K562 (cell line): ENCODE results near the gene SHISA3.

Experiments used
- CEBPB ChIP-seq: fragments of 450-650 bp; IDR thresholded peaks from 2 replicates; pipeline ENCODE4 v1.6.1; 2016; ENCODE audit warnings: missing genetic modification characterization, missing compliant biosample characterization
- MAZ ChIP-seq, 2 experiments: fragments of 450-650 bp in 1 of 2; sonication (generic) in 1 of 2; formaldehyde crosslinking; IDR thresholded peaks in 1 of 2; conservative IDR thresholded peaks in 1 of 2; 2 replicates each; pipeline versions ENCODE4 v1.4.0 to v1.5.0; 2020; ENCODE audit warnings: mild to moderate bottlenecking in 1 of 2, missing genetic modification reagents in 1 of 2
- POLR2AphosphoS5 ChIP-seq: IDR thresholded peaks from 2 replicates; pipeline ENCODE4 v1.6.1; 2011; ENCODE audit warnings: mild to moderate bottlenecking, low read depth, low read length, moderate library complexity; ENCODE audit not compliant: control insufficient read depth, insufficient read depth
- STAT5B ChIP-seq: fragments of 250-450 bp; sonication (Bioruptor Pico); IDR thresholded peaks from 2 replicates; pipeline ENCODE4 v1.8.0; 2021; ENCODE audit warnings: mild to moderate bottlenecking, inconsistent platforms
- ZNF232 ChIP-seq: sonication (generic); formaldehyde crosslinking; IDR thresholded peaks from 2 replicates; pipeline ENCODE4 v1.8.0; 2022; ENCODE audit warnings: mild to moderate bottlenecking, missing genetic modification reagents
- TF ChIP-seq, protein P1 (sequence below), 2 experiments: fragments of 450-650 bp; formaldehyde crosslinking in 1 of 2; IDR thresholded peaks; 2 replicates each; pipeline versions ENCODE4 v1.4.0 to v1.6.1; 2014 to 2020; ENCODE audit warnings: mild to moderate bottlenecking in 2 of 2, borderline replicate concordance in 1 of 2, low read depth in 1 of 2
- TF ChIP-seq, protein P2 (sequence below): sonication (generic); formaldehyde crosslinking; IDR thresholded peaks from 2 replicates; pipeline ENCODE4 v1.8.1; 2023; ENCODE audit warnings: mild to moderate bottlenecking, missing genetic modification reagents

DNA sequence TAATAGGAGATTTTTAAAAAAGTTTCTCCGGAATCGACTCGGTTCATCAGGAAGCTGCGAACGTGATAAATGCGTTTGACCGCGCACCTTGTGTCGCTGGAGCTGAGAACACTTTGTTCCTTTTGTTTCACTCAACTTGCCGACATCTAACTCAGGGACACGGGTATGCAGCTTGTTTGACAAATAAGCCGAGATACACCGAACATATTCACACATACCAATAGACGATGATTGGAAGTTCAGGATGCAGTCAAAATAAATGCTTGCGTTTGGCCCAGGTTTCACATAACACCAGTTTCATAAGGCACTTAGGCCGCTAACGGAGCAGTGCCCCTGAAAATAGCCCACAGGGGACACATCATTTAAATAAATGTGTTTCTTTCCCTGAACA lies 932 bp upstream of the SHISA3 start:
- no peak for TF ChIP-seq ZNF232 (CRISPR knock-in tag)
- TF ChIP-seq CEBPB (tag): no peak
- no peak for TF ChIP-seq POLR2AphosphoS5
- TF ChIP-seq, protein P1, sequence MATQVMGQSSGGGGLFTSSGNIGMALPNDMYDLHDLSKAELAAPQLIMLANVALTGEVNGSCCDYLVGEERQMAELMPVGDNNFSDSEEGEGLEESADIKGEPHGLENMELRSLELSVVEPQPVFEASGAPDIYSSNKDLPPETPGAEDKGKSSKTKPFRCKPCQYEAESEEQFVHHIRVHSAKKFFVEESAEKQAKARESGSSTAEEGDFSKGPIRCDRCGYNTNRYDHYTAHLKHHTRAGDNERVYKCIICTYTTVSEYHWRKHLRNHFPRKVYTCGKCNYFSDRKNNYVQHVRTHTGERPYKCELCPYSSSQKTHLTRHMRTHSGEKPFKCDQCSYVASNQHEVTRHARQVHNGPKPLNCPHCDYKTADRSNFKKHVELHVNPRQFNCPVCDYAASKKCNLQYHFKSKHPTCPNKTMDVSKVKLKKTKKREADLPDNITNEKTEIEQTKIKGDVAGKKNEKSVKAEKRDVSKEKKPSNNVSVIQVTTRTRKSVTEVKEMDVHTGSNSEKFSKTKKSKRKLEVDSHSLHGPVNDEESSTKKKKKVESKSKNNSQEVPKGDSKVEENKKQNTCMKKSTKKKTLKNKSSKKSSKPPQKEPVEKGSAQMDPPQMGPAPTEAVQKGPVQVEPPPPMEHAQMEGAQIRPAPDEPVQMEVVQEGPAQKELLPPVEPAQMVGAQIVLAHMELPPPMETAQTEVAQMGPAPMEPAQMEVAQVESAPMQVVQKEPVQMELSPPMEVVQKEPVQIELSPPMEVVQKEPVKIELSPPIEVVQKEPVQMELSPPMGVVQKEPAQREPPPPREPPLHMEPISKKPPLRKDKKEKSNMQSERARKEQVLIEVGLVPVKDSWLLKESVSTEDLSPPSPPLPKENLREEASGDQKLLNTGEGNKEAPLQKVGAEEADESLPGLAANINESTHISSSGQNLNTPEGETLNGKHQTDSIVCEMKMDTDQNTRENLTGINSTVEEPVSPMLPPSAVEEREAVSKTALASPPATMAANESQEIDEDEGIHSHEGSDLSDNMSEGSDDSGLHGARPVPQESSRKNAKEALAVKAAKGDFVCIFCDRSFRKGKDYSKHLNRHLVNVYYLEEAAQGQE (IDR thresholded peaks at IDR 0.05; ENCODE audit: borderline replicate concordance): no peak
- TF ChIP-seq, protein P1 (CRISPR knock-in tag; IDR thresholded peaks at IDR 0.05; ENCODE audit: low read depth): no peak
- TF ChIP-seq MAZ (CRISPR knock-in tag; conservative IDR thresholded peaks at IDR 0.05 in 1 of 2, IDR thresholded peaks at IDR 0.05 in 1 of 2): no peak
- no peak for TF ChIP-seq STAT5B (CRISPR knock-in tag)
- TF ChIP-seq, protein P2, sequence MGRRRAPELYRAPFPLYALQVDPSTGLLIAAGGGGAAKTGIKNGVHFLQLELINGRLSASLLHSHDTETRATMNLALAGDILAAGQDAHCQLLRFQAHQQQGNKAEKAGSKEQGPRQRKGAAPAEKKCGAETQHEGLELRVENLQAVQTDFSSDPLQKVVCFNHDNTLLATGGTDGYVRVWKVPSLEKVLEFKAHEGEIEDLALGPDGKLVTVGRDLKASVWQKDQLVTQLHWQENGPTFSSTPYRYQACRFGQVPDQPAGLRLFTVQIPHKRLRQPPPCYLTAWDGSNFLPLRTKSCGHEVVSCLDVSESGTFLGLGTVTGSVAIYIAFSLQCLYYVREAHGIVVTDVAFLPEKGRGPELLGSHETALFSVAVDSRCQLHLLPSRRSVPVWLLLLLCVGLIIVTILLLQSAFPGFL (CRISPR knock-in tag): no peak
